A673 (cell line): ENCODE results near the gene FN3K.

ENCODE experiments used
- CTCF ChIP-seq: fragments of 300-800, 200-600 bp; sonication (generic); conservative IDR thresholded peaks from 2 replicates; pipeline ENCODE4 v1.5.1; 2017; ENCODE audit warnings: low read depth, mild to moderate bottlenecking, antibody characterized with exemption, low read length, moderate library complexity, mixed read lengths
- EZH2 ChIP-seq: fragments of 200-600 bp; sonication (generic); IDR thresholded peaks from 2 replicates; pipeline ENCODE4 v1.6.1; 2017; ENCODE audit warnings: borderline replicate concordance, low read depth, mild to moderate bottlenecking, mixed read lengths, antibody characterized with exemption, low read length; ENCODE audit not compliant: poor library complexity, severe bottlenecking

GRCh38 chr17:82698974-82699442 lies 36.4 kb upstream of the FN3K start:
- TF ChIP-seq CTCF = no peak
- no peak for TF ChIP-seq EZH2
